VCaP (cell line): Measurements from ENCODE around the gene MFAP1.
"Not testable (repeated sequence)": the region's sequence is repeated elsewhere in the genome, so short reads cannot be mapped to it uniquely, and the experiment has no call there.

Experiments
- H3K27ac ChIP-seq: fragments of 450-650 bp; 2 replicates; pipeline ENCODE4 v1.5.1; 2017
- CTCF ChIP-seq: fragments of 450-650 bp; conservative IDR thresholded peaks from 2 replicates; pipeline ENCODE4 v1.5.1; 2017; ENCODE audit warnings: mild to moderate bottlenecking, moderate library complexity

Gene MFAP1

GRCh38 chr15:43859546-43859945 is 35.1 kb upstream of the MFAP1 start:
- TF ChIP-seq CTCF, result no peak
- H3K27ac ChIP-seq, result peak overlapping the region; percentile 82

GRCh38 chr15:43854801-43855200 is 30.3 kb upstream of the MFAP1 start:
- no peak overlapping the region for H3K27ac ChIP-seq
- no peak for TF ChIP-seq CTCF

- no peak for TF ChIP-seq CTCF
- no peak overlapping the region for H3K27ac ChIP-seq
These were observed 28.1 kb upstream of the MFAP1 start for GRCh38 chr15:43852607-43853006.

- no peak overlapping the region for H3K27ac ChIP-seq
- no peak for TF ChIP-seq CTCF
These were observed 26.8 kb upstream of the MFAP1 start for GRCh38 chr15:43851251-43851650.

GRCh38 chr15:43845421-43845820 is 20.9 kb upstream of the MFAP1 start:
- H3K27ac ChIP-seq, result no peak overlapping the region
- TF ChIP-seq CTCF, result no peak

- H3K27ac ChIP-seq, result not testable (repeated sequence)
These were observed 8.0 kb upstream of the MFAP1 start for GRCh38 chr15:43832485-43832884.

- not testable (repeated sequence) for H3K27ac ChIP-seq
These were observed 7.1 kb upstream of the MFAP1 start for GRCh38 chr15:43831519-43832052.

GRCh38 chr15:43830691-43831275 is 6.3 kb upstream of the MFAP1 start:
- H3K27ac ChIP-seq, result not testable (repeated sequence)

- not testable (repeated sequence) for H3K27ac ChIP-seq
These were observed 5.6 kb upstream of the MFAP1 start for GRCh38 chr15:43829951-43830540.
